Measurements from ENCODE around the gene TENM3. TPM values are rescaled to one million over a fixed set of nuclear protein-coding genes. Genes with fewer than 3 reads are reported as not detected.

TENM3 gene
- polyA plus RNA-seq, 4 donors: 15.2 to 18.5 (median 17.5) TPM

DNA sequence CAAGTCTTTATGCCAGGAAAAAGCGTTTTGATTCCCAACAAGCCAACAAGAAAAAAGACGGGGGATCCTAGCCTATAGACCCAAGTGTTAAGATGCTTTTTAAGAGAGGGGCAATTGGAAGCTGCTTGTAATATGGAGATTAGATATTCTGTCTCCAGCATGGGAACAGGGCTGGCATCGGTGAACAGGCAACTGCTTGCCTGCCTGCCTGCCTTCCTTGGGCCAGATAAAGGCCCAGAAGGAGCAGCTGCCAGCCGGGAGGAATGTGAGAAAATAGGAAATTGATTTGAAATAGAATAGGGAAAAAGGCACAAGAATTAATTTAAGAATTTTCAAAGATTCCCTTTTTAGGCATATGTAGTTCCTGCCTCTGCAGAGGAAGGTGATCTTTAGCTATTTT, 192.2 kb downstream of the TENM3 start:
- DNase-seq (ENCODE audit: low read depth in 4 of 4, low spot score in 3 of 4): no peak

DNA sequence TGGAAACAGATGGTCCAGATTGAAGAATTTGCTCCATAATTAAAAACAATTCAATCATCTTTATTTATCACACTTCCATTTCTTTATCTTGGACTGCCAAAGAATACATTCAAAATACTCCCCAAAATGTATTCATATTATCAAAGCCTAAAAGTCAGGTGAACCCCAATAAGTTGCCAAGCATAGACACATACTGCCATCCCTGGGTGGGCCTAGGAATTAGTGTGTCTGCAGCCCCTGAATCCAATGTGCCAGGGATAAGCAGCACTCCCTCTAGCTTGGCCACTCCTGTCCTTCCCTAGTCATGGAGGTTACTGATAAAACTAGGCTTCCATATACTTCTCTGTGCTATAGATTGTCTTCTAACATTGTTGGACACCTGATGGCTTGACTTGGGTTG, 199.9 kb downstream of the TENM3 start:
- no peak for DNase-seq (ENCODE audit: low read depth in 4 of 4, low spot score in 3 of 4)

DNA sequence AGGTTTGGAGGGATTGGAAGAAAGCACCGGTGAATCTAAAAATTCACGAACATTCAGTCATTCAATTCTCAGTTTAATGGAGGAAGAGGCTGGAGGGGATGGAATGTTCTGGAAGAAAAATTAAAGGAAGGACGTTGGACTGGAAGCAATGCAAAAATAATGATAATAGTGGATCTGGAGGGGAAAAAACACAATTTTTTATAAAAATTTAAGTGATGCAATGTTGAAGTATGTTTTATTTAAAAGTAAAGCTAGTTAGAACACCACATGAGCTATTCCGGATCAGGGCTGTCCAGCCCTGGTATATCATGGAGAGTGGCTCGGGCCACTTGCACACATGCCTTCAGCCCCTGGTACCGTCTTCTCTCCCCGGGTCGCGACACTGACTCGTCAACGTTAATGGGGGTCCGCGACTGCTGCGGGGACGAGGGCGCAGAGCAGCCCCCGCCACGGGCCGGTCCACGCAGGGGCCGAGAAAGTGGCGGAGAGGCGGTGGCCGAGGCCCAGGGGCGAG, 204.6 kb downstream of the TENM3 start:
- no peak for DNase-seq (ENCODE audit: low read depth in 4 of 4, low spot score in 3 of 4)

DNA sequence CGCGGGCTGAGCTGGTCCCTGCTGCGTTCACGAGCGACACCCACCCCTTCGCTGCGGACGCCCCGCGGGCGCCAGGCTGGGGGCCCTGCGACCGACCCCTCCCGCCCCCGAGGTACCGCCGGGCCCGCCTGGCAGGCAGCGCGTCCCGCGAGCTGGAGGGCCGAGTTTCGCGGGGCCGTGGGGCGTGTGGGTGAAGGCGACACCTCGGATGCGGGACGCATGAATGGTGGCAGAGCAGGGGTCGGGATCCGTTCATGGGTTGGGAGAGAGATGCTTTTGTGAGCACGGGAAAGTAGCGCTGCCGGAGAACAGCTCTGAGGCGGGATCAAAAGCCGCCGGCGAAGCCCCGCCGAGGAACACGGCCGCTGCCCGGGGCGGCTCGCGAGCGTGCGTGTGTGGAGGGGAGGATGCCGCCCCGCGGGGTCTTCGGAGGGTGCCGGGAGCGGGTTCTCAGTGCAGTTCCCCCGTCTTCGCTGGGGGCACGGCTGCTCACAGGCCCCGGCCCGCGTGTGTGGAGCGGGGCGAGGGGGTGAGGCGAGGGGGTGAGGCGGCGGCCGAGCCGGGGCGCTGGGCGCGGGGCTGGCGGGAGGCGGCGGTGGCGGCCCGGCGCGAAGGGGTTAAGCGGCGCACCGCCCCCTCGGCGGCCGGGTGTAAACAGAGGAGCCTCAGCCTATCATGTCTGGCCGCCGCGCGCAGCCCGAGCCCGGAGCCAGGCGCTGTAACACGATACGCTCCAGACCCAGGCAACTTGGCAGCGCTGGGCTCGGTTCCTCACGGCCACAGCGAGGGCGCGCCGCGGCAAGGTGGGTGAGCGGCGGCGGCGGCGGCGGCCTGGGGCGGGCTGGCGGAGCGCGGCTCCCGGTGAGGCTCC, 205.3 kb downstream of the TENM3 start:
- DNase-seq (ENCODE audit: low read depth in 4 of 4, low spot score in 3 of 4): peak in 3 of 4 donors; percentile 73 to 84 (median 79)

DNA sequence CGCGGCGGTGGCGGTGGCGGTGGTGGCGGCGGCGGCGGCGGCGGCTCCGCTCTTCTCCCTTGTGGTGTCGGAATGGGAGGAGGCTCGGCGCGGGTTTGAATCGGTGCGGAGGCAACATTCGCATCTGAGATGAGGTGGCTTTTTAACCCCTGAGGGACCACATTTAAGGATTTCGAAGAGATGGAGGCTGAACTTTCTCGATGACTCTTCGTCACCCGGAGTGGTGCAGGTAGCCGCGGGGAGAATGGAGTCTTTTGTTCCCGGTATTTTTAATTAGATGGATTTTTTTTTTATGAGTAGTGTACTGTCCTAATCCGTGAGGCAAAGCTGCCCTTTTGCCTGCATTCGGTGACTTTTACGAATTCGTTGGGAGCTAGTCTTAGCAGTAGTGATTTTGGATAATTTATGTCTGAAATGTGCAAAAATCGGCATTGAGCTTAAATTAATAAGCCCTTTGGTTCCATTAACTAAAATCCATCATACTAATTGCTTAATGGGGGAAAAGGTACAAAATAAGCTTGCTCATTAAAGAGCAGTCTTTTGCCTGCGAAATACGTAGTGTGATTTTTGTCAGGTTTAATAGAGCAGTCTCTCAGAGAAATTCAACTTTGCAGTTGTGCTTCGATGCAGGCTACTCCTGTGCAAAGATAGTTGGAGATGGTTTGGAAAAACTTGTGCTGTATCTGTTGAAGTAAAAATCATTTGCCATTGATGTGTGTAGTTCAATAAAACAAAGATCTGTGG, 206.2 kb downstream of the TENM3 start:
- DNase-seq (ENCODE audit: low read depth in 4 of 4, low spot score in 3 of 4): peak in 1 of 4 donors; percentile 42

DNA sequence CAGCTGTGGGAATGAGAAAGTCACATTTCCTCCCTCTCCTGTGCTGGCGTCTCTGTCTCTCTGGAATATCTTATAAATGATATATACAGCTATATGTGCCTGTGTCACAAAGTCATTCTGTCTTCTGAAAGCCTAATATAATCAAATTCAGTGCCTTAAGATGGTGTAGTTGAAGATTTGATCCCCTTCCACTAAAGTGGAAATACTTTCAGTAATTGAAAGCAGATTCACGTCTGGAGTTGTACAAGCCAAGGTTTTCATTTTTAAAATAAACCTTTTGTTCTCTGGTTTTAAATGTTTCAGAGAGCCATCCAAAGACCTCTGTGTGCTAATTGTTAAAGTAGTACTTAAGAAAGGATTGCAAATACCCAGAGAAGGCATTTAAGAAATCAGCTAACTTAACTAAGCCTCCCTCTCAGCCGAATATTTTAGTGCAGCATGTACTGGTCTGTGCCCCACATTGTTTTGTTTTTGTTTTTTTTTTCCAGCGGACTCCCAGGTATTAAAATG, 206.8 kb downstream of the TENM3 start:
- DNase-seq (ENCODE audit: low read depth in 4 of 4, low spot score in 3 of 4): no peak

DNA sequence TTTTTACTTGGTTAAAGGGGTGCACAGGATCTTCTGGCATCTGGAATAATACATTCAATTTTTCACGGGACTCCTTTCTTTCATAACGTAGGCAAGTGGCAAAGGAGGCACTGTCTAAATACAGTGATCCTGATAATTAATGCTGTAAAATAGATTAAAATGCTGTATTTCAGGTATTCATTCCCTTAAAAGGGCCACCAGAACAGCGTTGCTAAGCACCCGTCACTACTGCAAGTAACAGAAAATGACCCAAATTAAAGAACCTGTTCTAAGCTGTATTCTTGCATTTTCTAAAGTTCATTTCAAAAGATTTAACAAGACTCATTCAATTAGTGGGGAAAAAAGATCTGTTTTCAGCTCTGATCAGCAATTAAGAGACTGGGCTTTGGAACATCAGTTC, 208.2 kb downstream of the TENM3 start:
- no peak for DNase-seq (ENCODE audit: low read depth in 4 of 4, low spot score in 3 of 4)

DNA sequence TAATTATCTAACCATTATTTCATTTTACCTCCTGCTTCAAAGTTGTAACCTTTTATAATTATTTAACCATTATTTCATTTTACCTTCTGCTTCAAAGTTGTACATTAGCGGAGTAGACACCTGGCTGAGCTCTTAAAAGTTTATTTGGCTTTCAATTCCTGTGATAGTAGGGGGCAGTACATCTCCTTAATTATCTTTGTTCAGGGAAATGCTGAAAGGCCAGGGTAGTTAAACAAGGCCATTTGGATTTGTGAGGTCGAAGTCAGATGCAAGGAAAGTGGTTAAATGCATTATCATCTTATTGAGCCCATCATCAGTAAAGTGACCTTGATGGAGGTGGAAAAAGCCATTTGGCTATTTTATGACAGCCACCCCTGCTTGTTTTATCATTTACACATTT, 210.6 kb downstream of the TENM3 start:
- no peak for DNase-seq (ENCODE audit: low read depth in 4 of 4, low spot score in 3 of 4)

DNA sequence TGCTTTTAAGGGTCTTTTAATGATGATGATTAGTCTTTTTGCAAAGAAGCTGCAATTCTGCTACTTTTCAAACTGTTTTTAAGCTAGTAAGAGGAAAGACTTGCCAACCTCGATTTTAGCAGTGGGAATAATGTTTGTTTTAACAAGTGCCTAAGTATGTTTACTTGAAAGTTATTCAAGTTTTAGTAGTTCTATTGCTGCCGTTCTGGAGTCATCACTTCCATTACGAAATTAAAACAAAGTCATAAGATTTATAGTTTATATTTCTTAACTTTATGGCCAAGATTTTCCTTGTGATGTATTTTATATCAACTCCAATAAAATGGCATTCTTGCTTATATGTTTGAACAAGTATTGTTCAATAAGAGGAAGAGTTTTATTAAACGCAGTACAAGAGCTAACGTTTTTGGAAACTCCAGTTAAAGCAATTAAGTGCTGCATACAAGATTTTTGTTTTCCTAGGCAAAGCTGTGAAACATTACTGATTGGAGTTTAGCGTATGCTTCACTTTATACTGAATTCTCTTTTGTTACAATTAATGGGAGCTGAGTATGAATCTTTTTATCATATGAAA, 211.3 kb downstream of the TENM3 start:
- no peak for DNase-seq (ENCODE audit: low read depth in 4 of 4, low spot score in 3 of 4)

DNA sequence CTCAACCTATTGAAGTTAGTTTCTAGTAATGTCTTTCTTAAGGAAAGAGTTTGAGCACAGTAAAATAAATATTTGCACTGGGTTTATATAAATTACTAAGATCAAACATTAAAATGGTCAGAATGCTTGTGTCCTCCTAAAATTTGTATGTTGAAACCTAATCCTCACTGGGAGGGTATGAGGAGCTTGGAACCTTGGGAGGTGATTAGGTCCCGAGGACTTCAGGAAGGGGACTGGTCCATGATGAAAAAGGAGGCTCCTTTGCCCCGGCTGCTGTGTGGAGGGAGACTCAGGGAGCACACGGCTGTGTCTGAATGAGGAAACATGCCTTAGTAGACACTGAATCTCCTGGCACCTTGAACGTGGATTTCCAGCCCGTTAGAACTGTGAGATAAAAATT, 221.9 kb downstream of the TENM3 start:
- no peak for DNase-seq (ENCODE audit: low read depth in 4 of 4, low spot score in 3 of 4)

DNA sequence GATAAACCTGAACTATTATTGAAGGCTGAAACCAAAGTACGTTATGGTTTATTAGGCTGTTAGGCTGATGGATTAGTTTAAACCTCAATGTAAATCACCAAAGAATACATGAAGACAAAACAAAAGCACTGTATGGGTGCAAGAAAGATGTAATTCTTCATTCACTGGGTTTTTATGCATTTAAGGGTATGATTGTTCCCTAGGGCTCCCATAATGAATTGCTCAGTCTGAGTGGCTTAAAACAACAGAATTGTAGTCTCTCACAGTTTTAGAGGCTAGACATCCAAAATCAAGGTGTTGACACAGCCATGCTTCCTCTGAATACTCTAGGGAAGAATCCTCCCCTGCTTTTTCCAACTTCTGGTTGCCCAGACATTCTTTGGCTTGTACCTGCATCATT, 222.8 kb downstream of the TENM3 start:
- DNase-seq (ENCODE audit: low read depth in 4 of 4, low spot score in 3 of 4): no peak

DNA sequence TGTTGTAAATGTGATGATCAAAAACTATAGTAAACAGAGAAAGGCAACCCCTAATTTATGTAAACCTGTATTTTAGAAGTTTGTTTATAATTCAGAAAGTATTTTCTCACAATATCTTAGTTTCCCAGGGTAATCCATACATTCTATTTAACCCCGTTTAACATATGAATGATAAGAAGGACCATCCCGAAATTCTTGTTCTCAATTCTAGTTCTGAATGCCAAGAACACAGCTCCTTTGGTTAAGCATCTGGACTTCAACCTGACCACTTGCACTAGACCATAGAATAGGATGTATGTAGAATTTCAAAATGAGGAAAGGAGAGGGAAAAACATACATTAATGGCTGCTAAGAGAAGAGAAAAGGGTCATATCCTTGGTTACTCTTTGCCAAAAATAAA, 227.0 kb downstream of the TENM3 start:
- DNase-seq (ENCODE audit: low read depth in 4 of 4, low spot score in 3 of 4): no peak

DNA sequence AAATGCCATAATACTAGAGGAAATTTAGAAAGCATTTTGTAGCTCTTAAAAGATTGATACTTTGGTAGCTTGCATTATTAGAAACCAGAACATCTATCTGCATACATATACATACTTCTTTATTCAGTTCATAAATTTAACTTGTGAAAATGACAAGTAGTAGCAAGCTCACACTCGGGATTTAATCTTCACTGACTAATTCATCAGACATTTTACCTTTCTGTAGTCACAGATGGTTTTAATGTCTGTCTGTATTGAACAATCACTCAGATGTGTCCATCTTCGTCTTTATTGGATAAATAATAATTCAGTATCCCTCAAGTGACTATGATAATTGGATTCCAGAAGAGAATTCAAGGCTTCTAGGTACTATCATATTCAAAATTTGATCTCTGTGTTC, 232.3 kb downstream of the TENM3 start:
- DNase-seq (ENCODE audit: low read depth in 4 of 4, low spot score in 3 of 4): no peak

DNA sequence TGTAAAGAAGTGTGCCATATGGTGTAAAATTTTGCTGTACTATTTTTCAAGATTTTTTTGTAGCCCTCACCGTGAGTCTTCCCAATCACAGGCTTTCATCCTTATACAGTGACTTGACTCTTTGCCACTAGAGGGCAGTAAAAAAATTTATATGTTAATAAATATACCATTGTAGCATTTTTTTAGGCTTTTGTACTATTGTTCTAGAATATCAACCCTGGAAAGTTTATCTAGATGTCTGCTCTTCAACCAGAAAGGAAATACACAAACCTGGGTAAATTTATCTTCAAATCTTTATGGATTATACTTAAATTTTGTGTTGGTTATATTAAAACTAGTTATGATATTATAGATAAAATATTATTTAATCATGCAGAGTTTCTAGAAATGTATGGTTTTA, 235.3 kb downstream of the TENM3 start:
- DNase-seq (ENCODE audit: low read depth in 4 of 4, low spot score in 3 of 4): peak in 1 of 4 donors; percentile 14

DNA sequence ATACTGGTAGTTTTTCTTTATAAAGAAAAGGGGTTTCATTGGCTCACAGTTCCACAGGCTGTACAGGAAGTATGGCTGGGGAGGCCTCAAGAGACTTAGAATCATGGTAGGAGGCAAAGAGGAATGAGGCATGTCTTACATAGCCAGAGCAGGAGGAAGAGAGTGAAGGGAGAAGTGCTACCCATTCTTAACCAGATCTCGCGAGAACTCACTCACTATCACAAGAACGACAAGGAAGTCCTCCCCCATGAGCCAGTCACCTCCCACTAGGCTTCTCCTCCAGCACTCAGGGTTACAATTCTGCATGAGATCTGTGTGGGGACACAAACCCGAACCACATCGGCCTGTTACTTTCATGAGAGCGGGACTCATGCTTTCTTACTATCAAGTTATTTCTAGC, 240.5 kb downstream of the TENM3 start:
- no peak for DNase-seq (ENCODE audit: low read depth in 4 of 4, low spot score in 3 of 4)

DNA sequence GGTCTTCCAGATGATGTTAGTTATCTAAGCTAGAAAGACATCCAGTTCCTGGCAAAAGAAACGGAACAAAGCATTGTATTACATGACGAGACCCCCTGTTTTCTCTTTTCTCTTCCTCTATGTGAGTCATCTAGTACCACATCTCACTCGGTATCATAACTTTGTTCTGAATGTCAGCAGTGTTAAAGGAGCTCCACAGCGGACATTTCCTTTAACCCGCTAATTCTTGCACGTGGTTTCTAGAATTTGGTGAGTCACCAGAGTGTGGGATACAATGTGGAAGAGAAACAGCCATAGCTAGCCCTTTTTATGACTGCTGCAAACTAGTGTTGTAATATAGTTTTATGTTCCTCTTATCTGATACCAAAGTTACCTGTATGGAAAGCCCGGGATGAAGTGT, 243.7 kb downstream of the TENM3 start:
- no peak for DNase-seq (ENCODE audit: low read depth in 4 of 4, low spot score in 3 of 4)

DNA sequence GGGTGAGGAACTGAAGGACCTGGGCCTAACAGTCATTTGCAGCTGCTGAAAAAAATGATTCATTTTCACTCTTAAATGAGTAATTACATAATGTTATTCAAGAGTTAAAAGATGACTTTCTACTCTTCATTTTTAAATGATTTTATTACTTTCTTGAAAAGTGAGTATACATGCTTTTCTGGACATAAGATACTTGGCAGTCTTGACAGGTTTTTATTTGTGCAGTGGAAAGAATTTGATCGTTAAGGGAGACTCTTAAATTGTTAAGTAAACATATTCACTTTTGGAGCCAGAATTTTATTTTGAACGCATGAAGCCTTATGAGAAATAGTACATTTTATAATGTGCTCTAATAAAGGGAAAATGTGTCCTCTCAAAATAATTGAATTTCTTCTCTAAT, 245.7 kb downstream of the TENM3 start:
- DNase-seq (ENCODE audit: low read depth in 4 of 4, low spot score in 3 of 4): no peak

DNA sequence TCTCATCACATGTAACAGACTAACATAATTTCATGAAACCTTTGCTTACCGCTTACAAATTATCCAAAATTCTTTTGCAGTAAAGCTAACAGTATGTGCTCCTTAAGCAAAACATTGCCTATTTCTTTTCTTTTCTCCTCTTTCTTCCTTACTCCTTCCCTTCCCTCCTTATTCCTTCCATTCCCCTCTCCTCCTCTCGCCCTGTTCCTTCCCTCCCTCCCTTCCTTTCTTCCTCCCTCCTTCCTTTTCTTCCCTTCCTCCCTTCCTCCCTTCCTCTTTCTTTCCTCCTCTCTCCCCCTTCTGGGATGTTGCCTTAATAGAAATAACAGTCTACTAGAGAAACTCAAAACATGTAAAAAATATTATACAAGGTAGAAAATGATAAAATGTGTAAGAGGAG, 246.4 kb downstream of the TENM3 start:
- no peak for DNase-seq (ENCODE audit: low read depth in 4 of 4, low spot score in 3 of 4)

DNA sequence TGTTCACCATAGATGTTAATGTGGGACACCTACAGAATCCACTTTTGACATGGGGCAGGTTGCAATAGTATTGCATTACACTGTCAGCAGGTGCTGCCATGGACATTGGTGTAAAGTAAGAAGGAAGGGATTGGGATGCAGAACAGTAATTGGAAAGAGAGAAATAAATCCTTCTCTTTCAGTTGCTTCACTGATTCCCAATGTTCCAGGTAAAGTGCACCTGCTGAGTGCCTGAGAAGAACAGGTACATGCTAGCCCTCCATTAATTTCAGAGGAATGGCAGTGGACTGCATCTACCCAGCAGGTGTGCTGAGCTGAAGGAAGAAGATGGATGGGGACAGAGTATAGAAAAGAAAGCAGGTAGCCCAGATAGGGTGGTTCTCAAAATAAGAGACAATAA, 248.5 kb downstream of the TENM3 start:
- DNase-seq (ENCODE audit: low read depth in 4 of 4, low spot score in 3 of 4): no peak

DNA sequence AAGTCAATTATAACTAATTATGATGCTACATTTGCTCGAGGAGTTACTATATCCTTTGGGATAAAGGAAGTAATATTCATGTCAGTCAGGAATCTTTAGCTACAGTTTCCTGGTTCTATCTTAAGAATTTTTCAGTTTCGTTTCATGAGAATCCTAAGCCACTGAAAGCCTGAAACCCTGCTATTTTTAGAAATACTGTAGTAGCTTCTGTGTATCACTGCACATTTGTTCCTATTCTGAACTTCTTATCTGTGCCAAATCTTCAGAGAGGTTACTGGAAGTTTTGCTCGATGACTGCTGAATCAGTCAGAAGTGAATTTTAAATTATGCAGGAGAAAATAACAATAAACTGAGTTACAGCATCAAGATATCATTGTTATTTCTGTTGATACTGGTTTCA, 249.2 kb downstream of the TENM3 start:
- DNase-seq (ENCODE audit: low read depth in 4 of 4, low spot score in 3 of 4): no peak

DNA sequence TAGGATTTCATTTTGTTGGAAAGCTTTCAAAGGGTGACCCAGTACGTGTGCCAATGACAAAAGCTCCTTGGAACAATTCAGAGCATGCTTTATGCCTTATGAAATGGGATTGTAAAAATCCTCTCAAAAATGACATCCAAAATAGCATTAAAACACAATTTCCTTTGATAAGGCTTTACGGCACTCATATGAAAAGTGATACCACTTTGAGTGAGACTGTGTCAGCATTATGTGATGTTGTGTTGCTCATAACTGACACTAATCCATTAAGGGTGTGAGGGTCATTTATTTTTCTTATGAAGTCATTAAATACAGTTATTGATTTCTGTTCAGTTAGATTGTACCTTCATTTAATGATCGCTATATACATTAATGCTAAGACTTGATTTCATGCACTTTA, 250.2 kb downstream of the TENM3 start:
- DNase-seq (ENCODE audit: low read depth in 4 of 4, low spot score in 3 of 4): no peak
